ENCODE results near the gene RFTN1. TPM values are rescaled to one million over a fixed set of nuclear protein-coding genes. Genes with fewer than 3 reads are reported as not detected.

Gene RFTN1
- total and polyA plus RNA-seq, 11 donors, result 17.1 to 40.8 (median 26.4) TPM

- ATAC-seq (no peak), DNase-seq (no peak)
- H3K27ac ChIP-seq, result no peak overlapping the region
- intact Hi-C loops (cut with DNase I), result loop anchor here in 2 of 10 donors (10.0 kb wide), 2 partner anchors 62 to 72 kb away; partner anchors contain the start of gene RFTN1 (in 1 of the 2)
- 97 to 100% (median 98%) methylated on average over 1 of the region's 1 CpG for whole genome bisulfite sequencing, 4 donors
- TF ChIP-seq POLR2A (IDR thresholded peaks at IDR 0.05) (no peak), CTCF (IDR thresholded peaks at IDR 0.05) (no peak)
- no peak overlapping the region for H3K4me3 ChIP-seq
- H3K9me3 ChIP-seq, result no peaks in the 10 kb centered on the region
- H3K36me3 ChIP-seq, result no peaks in the 10 kb centered on the region
- no peaks in the 10 kb centered on the region for H3K27me3 ChIP-seq
- H3K4me1 ChIP-seq, result peaks cover 0 to 50% (median 25%) of the 10 kb centered on the region in 12 donors
Observed at GRCh38 chr3:16442730-16443129, 70.8 kb downstream of the RFTN1 start.

GRCh38 chr3:16441371-16441875, 72.1 kb downstream of the RFTN1 start:
- DNase-seq, result no peak
- Histone ChIP-seq H3K36me3 (no peaks in the 10 kb centered on the region), H3K4me3 (no peak overlapping the region), H3K4me1 (peaks cover 0 to 49% (median 24%) of the 10 kb centered on the region in 12 donors), H3K27ac (peak overlapping the region in 6 of 12 donors; percentile 1 to 52 (median 14)), H3K27me3 (no peaks in the 10 kb centered on the region), H3K9me3 (no peaks in the 10 kb centered on the region)
- ATAC-seq, result no peak
- no peak for TF ChIP-seq CTCF (IDR thresholded peaks at IDR 0.05)
- no peak for TF ChIP-seq POLR2A (IDR thresholded peaks at IDR 0.05)
- intact Hi-C loops (cut with DNase I), result loop anchor here in 2 of 10 donors (10.0 kb wide), 2 partner anchors 63 to 73 kb away; partner anchors contain the start of gene RFTN1 (in 1 of the 2)
- 41 to 55% (median 47%) methylated on average over 5 of the region's 5 CpGs for WGBS, 4 donors

- intact Hi-C loops (cut with DNase I), result loop anchor here in 2 of 10 donors (10.0 kb wide), 2 partner anchors 65 to 75 kb away; partner anchors contain the start of gene RFTN1 (in 1 of the 2)
- 54 to 64% (median 58%) methylated on average over 13 of the region's 13 CpGs for WGBS, 4 donors
- H3K9me3 ChIP-seq, result no peaks in the 10 kb centered on the region
- H3K36me3 ChIP-seq, result no peaks in the 10 kb centered on the region
- no peaks in the 10 kb centered on the region for H3K27me3 ChIP-seq
- peak; percentile 17 to 55 (median 24) for ATAC-seq
- no peak for TF ChIP-seq POLR2A (IDR thresholded peaks at IDR 0.05)
- no peak for TF ChIP-seq CTCF (IDR thresholded peaks at IDR 0.05)
- H3K27ac ChIP-seq, result peak overlapping the region in 10 of 12 donors; percentile 9 to 73 (median 52)
- peaks cover 0 to 49% (median 24%) of the 10 kb centered on the region in 12 donors for H3K4me1 ChIP-seq
- H3K4me3 ChIP-seq, result no peak overlapping the region
- DNase-seq, result peak in 1 of 5 donors; percentile 25
Observed at GRCh38 chr3:16439848-16440708, 73.4 kb downstream of the RFTN1 start.

Data from heart left ventricle (tissue), 16 donors.